Measurements from ENCODE around the gene ITGB4.

The ITGB4 gene

GRCh38 chr17:75803883-75804282 lies 82.6 kb downstream of the ITGB4 start:
- no peak for DNase-seq

GRCh38 chr17:75806822-75807500 lies 85.7 kb downstream of the ITGB4 start:
- DNase-seq = no peak
